Thoracic aorta (tissue), 2 donors: ENCODE measurements around the gene CHCHD6. TPM values are rescaled to one million over a fixed set of nuclear protein-coding genes. Genes with fewer than 3 reads are reported as not detected.

Source experiments
- ATAC-seq: fragments of 150-250 bp; one replicate; pipeline ENCODE4 v1.8.0; 2017; ENCODE audit warnings: low read depth; ENCODE audit not compliant: insufficient number of reproducible peaks, low FRiP score
- DNase-seq: peaks from one replicate; pipeline ENCODE4 v3.0.0-alpha.2; 2020; ENCODE audit warnings: low spot score
- H3K27ac ChIP-seq, 2 donors: fragments of 200-600 bp; sonication (generic); 1 replicate in 1 of 2; 2 replicates in 1 of 2; pipeline ENCODE4 v1.5.1; 2016; ENCODE audit warnings: mild to moderate bottlenecking in 2 of 2, moderate library complexity in 2 of 2
- H3K27me3 ChIP-seq: fragments of 200-600 bp; sonication (generic); replicated peaks from 2 replicates; pipeline ENCODE4 v1.6.0; 2016; ENCODE audit warnings: mild to moderate bottlenecking; ENCODE audit not compliant: insufficient read depth
- H3K36me3 ChIP-seq: fragments of 200-600 bp; sonication (generic); one replicate; pipeline ENCODE4 v1.5.1; 2016
- H3K4me1 ChIP-seq, 2 donors: fragments of 200-600 bp; sonication (generic); 1 replicate in 1 of 2; 2 replicates in 1 of 2; pipeline versions ENCODE4 v1.5.1 to v1.6.0; 2016; ENCODE audit warnings: low read depth in 2 of 2, mild to moderate bottlenecking in 1 of 2; ENCODE audit not compliant: control insufficient read depth in 1 of 2
- H3K4me3 ChIP-seq: fragments of 200-600 bp; sonication (generic); 2 replicates; pipeline ENCODE4 v1.5.1; 2016; ENCODE audit warnings: mild to moderate bottlenecking
- H3K9me3 ChIP-seq: fragments of 200-600 bp; sonication (generic); 2 replicates; pipeline ENCODE4 v1.5.1; 2016
- total RNA-seq, 2 donors: library from RNA; depleted of rRNA; stranded (reverse); fragments of >200 nt; gene quantifications; one replicate each; pipeline versions ENCODE4 v1.1.0 to v1.2.3, GENCODE V29; 2016
- TF ChIP-seq, protein P1 (sequence below): fragments of 200-600 bp; sonication (generic); IDR thresholded peaks from one replicate; pipeline ENCODE4 v1.5.1; 2019; ENCODE audit warnings: antibody characterized with exemption

The CHCHD6 gene
- total RNA-seq, 2 donors from 2014 or later, result 12.5 to 17.1 TPM

GRCh38 chr3:126723801-126724200 is 19.8 kb downstream of the CHCHD6 start:
- no peaks in the 10 kb centered on the region for H3K4me1 ChIP-seq
- H3K27ac ChIP-seq, result no peak overlapping the region
- no peak for DNase-seq
- TF ChIP-seq, protein P1, sequence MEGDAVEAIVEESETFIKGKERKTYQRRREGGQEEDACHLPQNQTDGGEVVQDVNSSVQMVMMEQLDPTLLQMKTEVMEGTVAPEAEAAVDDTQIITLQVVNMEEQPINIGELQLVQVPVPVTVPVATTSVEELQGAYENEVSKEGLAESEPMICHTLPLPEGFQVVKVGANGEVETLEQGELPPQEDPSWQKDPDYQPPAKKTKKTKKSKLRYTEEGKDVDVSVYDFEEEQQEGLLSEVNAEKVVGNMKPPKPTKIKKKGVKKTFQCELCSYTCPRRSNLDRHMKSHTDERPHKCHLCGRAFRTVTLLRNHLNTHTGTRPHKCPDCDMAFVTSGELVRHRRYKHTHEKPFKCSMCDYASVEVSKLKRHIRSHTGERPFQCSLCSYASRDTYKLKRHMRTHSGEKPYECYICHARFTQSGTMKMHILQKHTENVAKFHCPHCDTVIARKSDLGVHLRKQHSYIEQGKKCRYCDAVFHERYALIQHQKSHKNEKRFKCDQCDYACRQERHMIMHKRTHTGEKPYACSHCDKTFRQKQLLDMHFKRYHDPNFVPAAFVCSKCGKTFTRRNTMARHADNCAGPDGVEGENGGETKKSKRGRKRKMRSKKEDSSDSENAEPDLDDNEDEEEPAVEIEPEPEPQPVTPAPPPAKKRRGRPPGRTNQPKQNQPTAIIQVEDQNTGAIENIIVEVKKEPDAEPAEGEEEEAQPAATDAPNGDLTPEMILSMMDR, result no peak
- ATAC-seq, result no peak
- H3K9me3 ChIP-seq, result no peaks in the 10 kb centered on the region
- H3K4me3 ChIP-seq, result no peak overlapping the region
- H3K36me3 ChIP-seq, result no peaks in the 10 kb centered on the region
- H3K27me3 ChIP-seq, result no peaks in the 10 kb centered on the region

DNA sequence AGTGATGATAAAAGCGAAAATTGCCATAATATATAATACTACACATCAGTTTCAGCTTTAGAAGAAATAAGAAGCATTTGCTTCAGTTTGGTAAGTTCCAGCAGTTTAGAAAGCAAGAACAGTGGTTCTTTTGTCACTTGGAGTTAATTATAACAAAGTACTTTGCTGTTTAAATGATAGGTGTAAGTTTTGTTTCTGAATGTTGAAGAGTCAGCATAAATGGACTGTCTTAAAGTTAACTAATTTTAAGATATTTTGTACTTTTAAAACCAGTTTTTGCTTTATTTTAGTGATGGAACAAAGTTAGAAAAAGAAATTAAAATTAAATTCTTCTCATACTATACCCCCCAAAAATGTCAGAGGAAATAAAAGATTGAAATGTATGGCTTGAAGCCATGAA is 24.6 kb downstream of the CHCHD6 start:
- no peak overlapping the region for H3K27ac ChIP-seq
- DNase-seq, result no peak
- no peaks in the 10 kb centered on the region for H3K9me3 ChIP-seq
- no peaks in the 10 kb centered on the region for H3K27me3 ChIP-seq
- peaks cover 2% of the 10 kb centered on the region for H3K36me3 ChIP-seq
- no peak overlapping the region for H3K4me3 ChIP-seq
- TF ChIP-seq, protein P1, result no peak
- ATAC-seq, result no peak
- H3K4me1 ChIP-seq, result no peaks in the 10 kb centered on the region

DNA sequence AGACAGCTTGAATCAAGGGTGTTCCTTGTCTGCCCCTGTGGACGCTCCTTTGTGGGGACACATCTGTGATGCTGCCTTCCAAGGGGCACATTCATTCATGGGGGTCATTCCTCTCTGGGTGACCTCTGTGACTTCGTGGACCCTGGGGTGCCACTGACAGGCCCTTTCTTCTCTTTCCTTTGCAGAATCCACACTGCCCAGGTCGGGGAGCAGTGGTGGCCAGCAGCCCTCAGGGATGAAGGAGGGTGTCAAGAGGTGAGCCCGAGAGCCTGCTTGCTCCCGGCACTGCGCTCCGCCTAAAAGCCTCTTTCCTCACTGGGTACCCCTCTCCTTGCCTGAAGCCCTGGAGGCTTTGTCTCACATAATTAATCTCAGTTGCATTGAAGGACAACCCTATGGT is 26.3 kb downstream of the CHCHD6 start:
- no peaks in the 10 kb centered on the region for H3K27me3 ChIP-seq
- no peak overlapping the region for H3K27ac ChIP-seq
- H3K9me3 ChIP-seq, result no peaks in the 10 kb centered on the region
- H3K4me1 ChIP-seq, result no peaks in the 10 kb centered on the region
- no peak overlapping the region for H3K4me3 ChIP-seq
- DNase-seq, result no peak
- TF ChIP-seq, protein P1, result no peak
- peaks cover 2% of the 10 kb centered on the region for H3K36me3 ChIP-seq
- ATAC-seq, result no peak

- H3K4me3 ChIP-seq, result no peak overlapping the region
- peaks cover 2% of the 10 kb centered on the region for H3K36me3 ChIP-seq
- DNase-seq (no peak), ATAC-seq (no peak)
- no peak overlapping the region for H3K27ac ChIP-seq
- H3K9me3 ChIP-seq, result no peaks in the 10 kb centered on the region
- H3K27me3 ChIP-seq, result no peaks in the 10 kb centered on the region
- TF ChIP-seq, protein P1, result no peak
- H3K4me1 ChIP-seq, result no peaks in the 10 kb centered on the region
These were observed 27.0 kb downstream of the CHCHD6 start for GRCh38 chr3:126731044-126731443.

DNA sequence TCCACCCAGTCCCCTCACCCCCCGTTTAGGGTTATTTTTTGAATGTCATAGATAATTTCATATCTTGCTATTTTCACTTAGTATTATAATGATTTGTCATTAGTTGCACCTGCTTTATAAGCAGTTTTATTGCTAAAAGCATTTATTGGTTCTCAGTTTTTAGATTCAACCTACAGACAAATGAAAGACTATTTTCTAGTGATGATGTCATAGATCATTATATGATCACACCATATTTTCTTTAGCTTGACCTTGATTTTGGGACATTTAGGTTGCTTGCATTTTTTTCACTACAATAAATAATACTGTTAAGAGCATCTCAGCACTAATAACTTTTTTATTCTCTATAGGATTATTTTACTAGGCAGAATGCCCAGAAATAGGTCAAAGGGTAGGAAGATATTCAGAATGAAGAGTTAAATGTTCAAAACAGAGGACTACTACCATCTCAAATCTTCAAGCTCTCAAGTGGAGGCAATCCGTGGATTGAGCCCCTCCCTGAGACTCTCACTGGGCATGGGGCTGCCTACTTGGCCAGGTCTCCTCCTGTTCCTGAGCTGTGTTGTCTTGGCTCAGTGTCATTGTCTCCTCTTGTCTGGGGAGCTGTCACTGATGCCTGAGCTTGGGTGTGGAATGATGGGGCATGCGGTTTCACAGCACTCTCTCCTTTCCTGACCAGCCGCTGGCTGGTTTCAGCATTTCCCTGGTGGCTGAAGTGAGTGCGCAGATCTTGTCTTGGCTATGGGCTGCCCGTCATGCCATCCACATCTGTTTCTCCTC is 28.4 kb downstream of the CHCHD6 start:
- TF ChIP-seq, protein P1, result no peak
- Histone ChIP-seq H3K9me3 (no peaks in the 10 kb centered on the region), H3K4me1 (no peaks in the 10 kb centered on the region), H3K27me3 (no peaks in the 10 kb centered on the region), H3K4me3 (no peak overlapping the region), H3K27ac (no peak overlapping the region), H3K36me3 (peaks cover 2% of the 10 kb centered on the region)
- DNase-seq, result no peak
- no peak for ATAC-seq
